Calu3 (cell line): ENCODE results near the gene TXNDC17. TPM values are rescaled to one million over a fixed set of nuclear protein-coding genes. Genes with fewer than 3 reads are reported as not detected.

Source experiments
- BruUV-seq: library from RNA; stranded (reverse); fragments of 400-500 nt; replicated peaks from 2 replicates; lab custom pipeline; 2021; lab: Mats Ljungman, UMichigan
- CTCF ChIA-PET: fragments of 300-600 bp; sonication (Branson Sonifier 250); formaldehyde crosslinking; loops from one replicate; lab custom pipeline; 2022; ENCODE audit warnings: antibody characterized with exemption; lab: Charles Lee
- DNase-seq: peaks from one replicate; pipeline ENCODE4 v3.0.0; 2022
- H3K27ac Mint-ChIP-seq: one replicate; pipeline ENCODE4 v1.8.0; 2022; ENCODE audit warnings: mixed read lengths; ENCODE audit not compliant: unreplicated experiment
- H3K27me3 Mint-ChIP-seq: one replicate; pipeline ENCODE4 v1.8.0; 2022; ENCODE audit warnings: mixed read lengths; ENCODE audit not compliant: unreplicated experiment
- H3K36me3 Mint-ChIP-seq: one replicate; pipeline ENCODE4 v1.8.0; 2022; ENCODE audit warnings: mild to moderate bottlenecking, moderate library complexity, mixed read lengths; ENCODE audit not compliant: insufficient read depth, unreplicated experiment
- H3K4me1 Mint-ChIP-seq: one replicate; pipeline ENCODE4 v1.8.0; 2022; ENCODE audit warnings: mild to moderate bottlenecking, low read depth, mixed read lengths; ENCODE audit not compliant: unreplicated experiment
- H3K4me3 Mint-ChIP-seq: one replicate; pipeline ENCODE4 v1.8.0; 2022; ENCODE audit warnings: mild to moderate bottlenecking, low read depth, moderate library complexity, mixed read lengths; ENCODE audit not compliant: unreplicated experiment
- H3K9me3 Mint-ChIP-seq: one replicate; pipeline ENCODE4 v1.8.0; 2022; ENCODE audit warnings: low read depth, mixed read lengths; ENCODE audit not compliant: unreplicated experiment
- intact Hi-C: fragments of 100-400 bp; cut with micrococcal nuclease; formaldehyde crosslinking; loops from one replicate; pipeline ENCODE4 v1.10.0; 2022; ENCODE audit not compliant: unreplicated experiment
- total RNA-seq: library from RNA; stranded (reverse); gene quantifications from 2 replicates; pipeline ENCODE4 v1.2.3, GENCODE V29; 2022
- TF ChIP-seq, protein P1 (sequence below): fragments of 200-600 bp; IDR thresholded peaks from one replicate; pipeline ENCODE4 v1.8.0; 2022; ENCODE audit warnings: antibody characterized with exemption; ENCODE audit not compliant: unreplicated experiment

Gene TXNDC17
- total RNA-seq, 1 experiment from 2014 or later, result 105 TPM

DNA sequence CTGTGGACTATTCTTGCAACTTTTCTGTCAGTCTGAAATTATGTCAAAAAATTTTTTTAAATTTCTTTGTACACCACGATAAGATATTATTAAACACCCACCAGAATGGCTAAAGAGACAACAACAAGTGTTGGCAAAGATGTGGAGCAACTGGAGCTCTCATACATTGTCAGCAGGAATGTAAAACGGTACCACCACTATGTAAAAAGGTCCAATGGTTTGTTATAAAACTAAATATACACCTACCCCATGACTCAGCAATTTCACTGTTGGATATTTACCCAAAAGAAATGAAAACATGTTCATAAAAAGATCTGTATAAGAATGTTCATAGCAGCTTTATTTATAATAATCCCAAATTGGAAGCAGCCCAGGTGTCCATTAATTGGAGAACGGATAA, 7.6 kb upstream of the TXNDC17 start:
- intact Hi-C loops, result no loop called here
- Mint-ChIP-seq H3K36me3 (peaks cover 29% of the 10 kb centered on the region), H3K9me3 (no peaks in the 10 kb centered on the region), H3K27me3 (no peaks in the 10 kb centered on the region), H3K4me3 (no peak overlapping the region), H3K27ac (no peak overlapping the region), H3K4me1 (peaks cover 17% of the 10 kb centered on the region)
- no TSS peak for BruUV-seq
- no peak for DNase-seq
- CTCF ChIA-PET, result no interaction called here
- TF ChIP-seq, protein P1, sequence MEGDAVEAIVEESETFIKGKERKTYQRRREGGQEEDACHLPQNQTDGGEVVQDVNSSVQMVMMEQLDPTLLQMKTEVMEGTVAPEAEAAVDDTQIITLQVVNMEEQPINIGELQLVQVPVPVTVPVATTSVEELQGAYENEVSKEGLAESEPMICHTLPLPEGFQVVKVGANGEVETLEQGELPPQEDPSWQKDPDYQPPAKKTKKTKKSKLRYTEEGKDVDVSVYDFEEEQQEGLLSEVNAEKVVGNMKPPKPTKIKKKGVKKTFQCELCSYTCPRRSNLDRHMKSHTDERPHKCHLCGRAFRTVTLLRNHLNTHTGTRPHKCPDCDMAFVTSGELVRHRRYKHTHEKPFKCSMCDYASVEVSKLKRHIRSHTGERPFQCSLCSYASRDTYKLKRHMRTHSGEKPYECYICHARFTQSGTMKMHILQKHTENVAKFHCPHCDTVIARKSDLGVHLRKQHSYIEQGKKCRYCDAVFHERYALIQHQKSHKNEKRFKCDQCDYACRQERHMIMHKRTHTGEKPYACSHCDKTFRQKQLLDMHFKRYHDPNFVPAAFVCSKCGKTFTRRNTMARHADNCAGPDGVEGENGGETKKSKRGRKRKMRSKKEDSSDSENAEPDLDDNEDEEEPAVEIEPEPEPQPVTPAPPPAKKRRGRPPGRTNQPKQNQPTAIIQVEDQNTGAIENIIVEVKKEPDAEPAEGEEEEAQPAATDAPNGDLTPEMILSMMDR, result no peak

DNA sequence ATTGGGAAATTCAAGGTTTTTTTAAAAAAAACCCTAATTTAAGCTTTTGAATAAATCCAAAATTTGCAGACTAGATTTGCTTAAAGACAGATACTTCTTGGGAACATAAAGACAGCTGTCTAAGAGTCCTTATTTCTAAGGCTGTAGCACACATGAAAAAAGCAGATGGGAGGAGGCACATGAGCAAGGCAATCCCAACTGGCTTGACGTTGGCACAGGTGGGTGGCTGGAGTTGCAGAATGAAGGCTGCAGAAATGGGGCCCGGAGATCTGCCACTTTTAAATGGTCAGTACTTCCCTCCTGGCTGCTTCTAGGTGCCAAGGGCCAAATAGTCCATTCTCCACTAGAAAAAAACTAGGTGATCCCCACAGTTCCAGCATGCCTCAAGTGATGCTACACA, 4.8 kb upstream of the TXNDC17 start:
- Mint-ChIP-seq H3K27me3 (no peaks in the 10 kb centered on the region), H3K27ac (no peak overlapping the region), H3K4me1 (peaks cover 20% of the 10 kb centered on the region), H3K4me3 (no peak overlapping the region), H3K36me3 (peaks cover 45% of the 10 kb centered on the region), H3K9me3 (no peaks in the 10 kb centered on the region)
- no TSS peak for BruUV-seq
- CTCF ChIA-PET, result no interaction called here
- TF ChIP-seq, protein P1, result no peak
- no peak for DNase-seq
- intact Hi-C loops, result no loop called here

DNA sequence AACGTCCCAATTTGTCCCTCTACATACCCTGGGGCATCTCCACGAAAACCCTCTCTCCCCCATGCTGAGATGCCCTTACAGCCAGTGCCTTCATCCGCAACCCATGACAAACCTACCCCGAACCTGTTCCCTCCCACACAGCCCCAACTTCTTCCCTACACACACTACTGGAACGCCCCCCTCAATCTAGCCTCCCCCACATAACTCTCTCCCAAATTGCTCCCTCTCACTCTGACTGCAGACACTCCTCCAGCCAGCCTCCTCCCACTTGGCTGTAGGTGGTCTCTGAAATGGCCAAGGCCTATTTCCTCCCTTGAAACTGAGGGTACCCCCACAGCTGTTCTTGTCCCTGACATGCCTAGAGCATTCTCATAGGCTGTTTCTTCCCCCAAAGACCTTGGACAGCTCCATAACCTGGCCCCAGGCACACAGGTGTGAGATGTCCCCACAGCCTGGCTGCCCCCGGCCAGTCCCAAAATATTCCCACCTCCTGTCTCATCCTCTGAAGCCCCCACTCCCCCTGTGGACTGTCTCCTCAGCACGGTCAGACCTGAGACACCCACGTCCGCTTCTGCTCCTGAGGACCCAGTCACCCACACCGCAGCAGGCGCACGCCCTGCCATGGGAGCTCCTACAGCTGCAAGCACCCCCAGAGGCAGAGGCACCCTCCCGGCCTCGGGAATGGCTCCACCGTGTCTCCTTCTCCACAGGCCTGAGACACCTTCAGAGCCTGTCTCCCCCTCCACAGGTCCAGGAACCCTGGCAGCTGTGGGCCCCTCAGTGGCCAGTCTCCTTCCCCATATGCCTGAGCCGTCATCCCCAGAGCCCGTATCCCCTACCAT, 4.0 kb upstream of the TXNDC17 start:
- CTCF ChIA-PET, result no interaction called here
- Mint-ChIP-seq H3K4me1 (peaks cover 14% of the 10 kb centered on the region), H3K4me3 (no peak overlapping the region), H3K27me3 (no peaks in the 10 kb centered on the region), H3K36me3 (peaks cover 52% of the 10 kb centered on the region), H3K9me3 (no peaks in the 10 kb centered on the region), H3K27ac (peak overlapping the region; percentile 27)
- intact Hi-C loops, result no loop called here
- TF ChIP-seq, protein P1, result no peak
- BruUV-seq, result no TSS peak
- no peak for DNase-seq

DNA sequence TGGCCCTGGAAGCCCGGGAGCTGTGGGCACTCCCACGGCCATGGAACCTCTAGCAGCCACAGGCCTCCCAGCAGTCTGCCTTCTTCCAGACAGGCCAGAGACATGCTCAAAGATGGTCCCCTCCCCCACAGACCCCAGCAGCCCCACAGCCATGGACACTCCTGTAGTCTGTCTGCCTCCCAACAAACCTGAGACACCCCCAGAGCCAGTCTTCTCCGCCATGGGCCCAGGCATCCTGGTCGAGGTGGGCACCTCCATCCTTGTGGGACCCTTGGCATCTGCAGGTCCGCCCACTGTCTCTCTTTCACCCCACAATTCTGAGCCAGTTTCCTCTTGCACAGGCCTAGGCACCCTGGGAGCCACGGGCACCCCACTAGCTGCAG, 3.4 kb upstream of the TXNDC17 start:
- Mint-ChIP-seq H3K4me3 (no peak overlapping the region), H3K27me3 (no peaks in the 10 kb centered on the region), H3K9me3 (no peaks in the 10 kb centered on the region), H3K27ac (peak overlapping the region; percentile 27), H3K36me3 (peaks cover 50% of the 10 kb centered on the region), H3K4me1 (peaks cover 14% of the 10 kb centered on the region)
- intact Hi-C loops, result no loop called here
- BruUV-seq, result no TSS peak
- TF ChIP-seq, protein P1, result no peak
- no peak for DNase-seq
- CTCF ChIA-PET, result no interaction called here
